Measurements from ENCODE around the gene FUT4. TPM values are rescaled to one million over a fixed set of nuclear protein-coding genes. Genes with fewer than 3 reads are reported as not detected.

FUT4 gene
- polyA plus RNA-seq, 1 donor = 5.8 TPM

GRCh38 chr11:94597896-94598295 is 54.2 kb downstream of the FUT4 start:
- no peak for DNase-seq

Other genes with a start within 250 kb of the FUT4 start
- gene IZUMO1R, start 239.3 kb upstream of the FUT4 start, polyA plus RNA-seq (ENCODE audit: insufficient read length) = 0.18 TPM
- gene GPR83, start 142.5 kb upstream of the FUT4 start, polyA plus RNA-seq (ENCODE audit: insufficient read length) = 0.75 TPM
- gene MRE11, start 50.1 kb upstream of the FUT4 start, polyA plus RNA-seq (ENCODE audit: insufficient read length) = 54.8 TPM
- gene ANKRD49, start 49.9 kb upstream of the FUT4 start, polyA plus RNA-seq (ENCODE audit: insufficient read length) = 25.5 TPM
- 0.20 TPM for gene C11orf97, start 31.5 kb upstream of the FUT4 start, polyA plus RNA-seq (ENCODE audit: insufficient read length)
- gene PIWIL4, start 23.4 kb downstream of the FUT4 start, polyA plus RNA-seq (ENCODE audit: insufficient read length) = 4.7 TPM
- 46.4 TPM for gene AMOTL1, start 224.4 kb downstream of the FUT4 start, polyA plus RNA-seq (ENCODE audit: insufficient read length)

All from left kidney (tissue), 2 donors.